8988T (cell line): ENCODE results near the gene MUC21.
"Not testable (repeated sequence)": the region's sequence is repeated elsewhere in the genome, so short reads cannot be mapped to it uniquely, and the experiment has no call there.

Experiments
- DNase-seq: peaks from one replicate; pipeline ENCODE4 v3.0.0; 2011

MUC21 gene

DNA sequence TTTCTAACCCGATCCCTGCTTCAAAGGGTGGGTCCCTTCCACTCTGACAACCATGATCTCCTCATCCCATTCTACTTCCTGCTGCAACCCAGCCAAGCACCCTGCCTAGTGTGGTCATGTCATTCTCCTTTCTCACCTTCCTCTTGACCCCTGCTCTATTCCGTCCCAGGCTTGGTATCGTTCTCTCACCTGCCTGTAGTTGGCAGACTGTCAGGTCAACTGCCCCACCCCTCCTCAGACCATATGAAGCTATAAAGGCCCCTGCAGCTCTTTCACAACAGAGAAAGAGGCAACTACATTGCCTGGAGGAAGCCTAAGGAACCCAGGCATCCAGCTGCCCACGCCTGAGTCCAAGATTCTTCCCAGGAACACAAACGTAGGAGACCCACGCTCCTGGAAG, at the start of gene MUC21:
Gene MUC21, plus strand, starts transcription at position 280 of the 400 bp plus-strand sequence. CDS start 241 bp downstream, outside the sequence.
- no peak for DNase-seq

DNA sequence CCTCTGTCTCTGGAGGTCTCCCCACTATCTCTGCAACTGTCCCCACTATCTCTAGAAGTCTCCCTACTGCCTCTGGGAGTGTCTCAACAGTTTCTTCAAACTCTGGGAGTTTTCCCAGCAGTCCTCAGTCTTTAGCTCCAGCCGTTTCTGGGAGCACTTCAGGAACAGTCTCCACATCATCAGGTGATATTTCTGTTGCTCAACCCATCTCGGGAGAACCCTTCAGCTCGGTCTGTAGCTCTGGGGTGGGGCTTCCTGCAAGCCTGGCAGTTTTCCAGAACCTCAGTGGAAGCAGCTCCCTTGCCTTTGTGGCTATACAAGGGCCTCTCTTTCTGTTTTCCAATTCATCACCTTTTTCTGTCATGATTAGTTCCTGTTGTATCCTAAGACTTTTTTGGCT, 48.5 kb upstream of the MUC21 start:
- no peak for DNase-seq

DNA sequence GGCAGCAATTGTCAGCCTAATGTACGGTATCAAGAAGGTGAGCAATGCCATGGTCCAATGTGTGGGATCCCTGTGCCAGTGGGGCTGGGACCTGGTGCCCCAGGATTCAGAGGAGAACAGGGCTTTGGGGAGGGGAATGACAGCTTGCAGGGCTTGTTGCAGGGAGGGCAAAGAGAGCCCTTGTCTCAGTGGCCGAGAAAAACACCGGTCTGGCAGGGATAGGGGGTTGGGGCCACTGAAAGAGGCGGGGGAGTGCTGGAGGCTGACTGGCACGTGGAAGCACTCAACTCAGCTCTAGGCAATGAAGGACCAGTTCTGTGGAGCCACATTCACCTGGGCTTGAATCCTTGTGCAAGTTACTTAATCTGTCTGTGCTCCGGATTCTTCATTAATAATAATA, 46.3 kb upstream of the MUC21 start:
- DNase-seq: no peak

DNA sequence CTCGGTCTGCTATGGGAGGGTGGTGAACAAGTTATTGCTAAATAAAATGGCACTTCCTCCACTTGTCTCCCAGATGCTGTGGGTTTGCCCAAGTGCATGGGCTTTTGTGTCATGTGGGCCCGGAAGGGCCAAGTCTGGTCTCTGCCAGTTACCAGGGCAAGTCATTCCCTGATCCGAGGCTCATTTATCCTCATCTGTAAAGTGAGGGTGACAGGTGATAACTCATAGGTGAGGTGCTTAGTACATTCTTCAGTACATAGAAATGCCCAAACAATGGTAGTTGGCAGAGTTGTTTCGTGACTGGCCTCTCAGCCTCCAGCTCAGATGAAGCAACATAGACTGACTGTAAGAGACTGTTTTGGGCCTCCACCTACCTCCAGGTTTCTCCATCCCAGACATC, 44.8 kb upstream of the MUC21 start:
- no peak for DNase-seq

DNA sequence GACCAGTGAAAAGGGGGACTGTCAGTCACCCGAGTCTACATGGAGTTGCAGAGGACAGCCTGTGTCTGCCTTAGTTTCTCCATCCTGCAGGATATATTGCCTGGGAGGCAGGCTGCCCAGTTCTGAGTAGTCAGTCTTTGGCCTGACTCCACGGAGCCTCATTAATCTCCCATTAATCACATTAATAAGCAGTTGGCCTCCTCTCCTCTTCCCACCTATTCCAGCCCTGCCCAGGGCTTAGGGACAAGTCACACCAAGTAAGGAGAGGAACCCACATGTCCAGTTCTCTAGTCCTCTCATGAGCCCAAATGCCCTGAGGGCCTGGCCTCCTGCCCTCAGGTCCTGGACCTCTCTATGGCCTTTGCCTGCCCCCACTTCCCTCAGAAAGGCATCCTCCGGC, 44.0 kb upstream of the MUC21 start:
- no peak for DNase-seq

DNA sequence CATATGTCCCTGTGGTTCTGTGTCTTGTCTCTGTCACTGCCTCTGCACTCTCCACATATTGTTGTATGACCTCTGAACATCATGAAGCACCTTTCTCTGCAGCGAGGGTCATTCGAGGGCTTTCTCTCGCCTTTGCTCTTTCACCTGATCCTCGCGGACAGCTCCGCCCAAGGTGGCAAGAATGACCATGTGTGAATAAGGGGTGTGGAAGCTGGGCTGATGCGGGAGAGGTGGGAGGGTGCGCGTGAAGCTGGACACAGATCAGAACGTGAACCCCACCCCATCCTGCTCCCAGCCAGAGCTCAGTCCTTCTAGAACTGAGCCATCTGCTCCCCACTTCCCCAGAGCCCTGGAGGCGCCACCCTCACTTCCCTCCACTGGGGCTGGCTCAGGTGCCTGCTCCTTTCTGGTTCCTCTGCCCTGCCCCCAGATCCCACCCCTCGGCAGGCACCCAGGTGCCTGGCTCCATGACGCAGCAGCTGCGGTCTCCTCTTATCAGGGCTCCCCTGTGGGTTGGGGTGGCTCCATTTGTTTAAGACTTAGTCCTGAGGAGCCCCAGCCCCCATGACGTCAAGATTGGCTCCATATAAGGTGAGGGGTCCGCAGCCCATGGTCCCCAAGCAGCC, 43.0 kb upstream of the MUC21 start, which contains the start of gene MUCL3:
Gene MUCL3, plus strand, starts transcription at position 613 of the 626 bp plus-strand sequence. CDS start 27 bp downstream, outside the sequence.
- no peak for DNase-seq

DNA sequence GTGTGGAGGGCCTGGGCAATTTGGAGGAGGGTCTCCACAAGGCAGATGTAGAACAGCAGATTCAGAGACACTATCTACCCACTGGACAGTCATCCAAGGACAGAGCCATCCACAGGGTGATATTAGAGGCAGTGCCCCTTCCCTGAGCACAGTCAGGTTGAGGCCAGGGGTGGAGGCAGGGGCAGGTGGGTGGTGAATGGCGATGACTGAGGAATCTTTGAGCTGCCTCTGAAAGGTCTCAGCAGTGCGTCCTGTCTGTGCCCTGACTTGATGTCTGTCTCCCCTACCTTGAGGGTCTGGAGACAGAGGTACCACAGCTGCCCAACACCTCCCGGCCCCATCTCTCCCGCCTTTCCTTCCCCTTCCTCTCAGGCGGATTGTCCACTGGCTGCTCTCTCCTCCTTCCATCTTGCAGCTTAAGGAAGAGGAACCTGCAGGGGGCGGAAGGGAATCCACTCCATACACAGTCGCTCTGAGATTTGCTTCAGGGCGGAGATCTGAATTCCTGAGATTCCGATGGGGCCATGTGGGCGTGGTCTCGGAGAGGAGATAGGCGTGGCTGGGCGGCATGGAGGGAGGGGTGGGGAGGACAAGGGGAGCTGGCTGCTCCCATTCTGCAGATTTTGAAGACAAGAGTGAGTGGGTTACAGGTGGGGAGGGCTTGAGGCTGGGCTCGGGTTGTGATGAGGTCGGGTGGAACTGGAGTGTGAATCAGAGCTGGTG, 41.0 kb upstream of the MUC21 start:
- DNase-seq: peak; percentile 85

DNA sequence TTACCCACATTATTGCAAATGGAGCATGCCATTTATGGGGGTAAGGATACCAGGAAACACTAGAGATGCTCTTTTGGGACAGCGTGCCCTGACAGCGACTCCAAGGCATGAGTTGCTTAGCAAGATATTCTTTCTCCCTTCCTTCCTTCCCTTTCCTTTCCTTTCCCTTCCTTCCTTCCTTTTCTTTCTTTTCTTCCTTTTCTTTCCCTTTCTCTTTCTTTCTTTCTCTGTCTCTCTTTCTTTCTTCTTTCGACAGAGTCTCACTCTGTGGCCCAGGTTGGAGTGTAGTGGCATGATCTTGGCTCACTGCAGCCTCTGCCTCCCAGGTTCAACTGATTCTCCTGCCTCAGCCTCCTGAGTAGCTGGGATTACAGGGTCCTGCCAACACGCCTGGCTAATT, 39.5 kb upstream of the MUC21 start:
- DNase-seq: no peak

DNA sequence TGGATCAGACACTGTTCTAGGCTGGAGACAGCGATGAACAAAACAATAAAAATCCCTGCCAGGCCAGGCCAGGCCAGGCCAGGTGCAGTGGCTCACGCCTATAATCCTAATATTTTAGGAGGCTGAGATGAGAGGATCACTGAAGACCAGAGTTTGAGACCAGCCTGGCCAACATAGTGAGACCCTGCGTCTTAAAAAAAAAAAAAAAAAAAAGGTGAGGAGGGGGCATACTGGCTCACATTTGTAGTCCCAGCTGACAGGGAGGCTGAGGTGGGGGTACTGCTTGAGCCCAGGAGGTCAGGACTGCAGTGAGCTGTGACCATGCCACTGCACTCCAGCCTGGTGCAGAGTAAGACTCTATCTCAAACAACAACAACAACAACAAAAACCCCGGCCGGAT, 38.2 kb upstream of the MUC21 start:
- no peak for DNase-seq

DNA sequence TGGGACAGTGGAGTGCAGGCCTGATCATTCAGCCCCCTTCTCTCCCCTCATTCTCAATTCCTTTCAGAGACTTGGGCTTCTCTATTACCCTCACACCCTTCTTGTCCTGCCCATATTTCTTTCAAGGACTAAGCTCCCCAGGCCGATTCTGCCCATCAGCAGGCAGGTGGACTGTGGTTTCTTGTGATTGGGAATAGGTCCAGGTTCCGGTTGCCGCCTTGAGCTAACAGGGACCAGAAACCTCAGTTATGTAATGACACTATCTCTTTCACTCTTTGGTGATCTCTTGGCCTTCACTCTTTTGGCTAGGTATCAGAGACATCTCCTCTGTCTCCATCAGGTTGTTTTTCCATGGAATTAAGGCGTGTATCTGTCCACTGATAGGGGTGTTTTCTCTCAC, 36.3 kb upstream of the MUC21 start:
- DNase-seq: no peak

DNA sequence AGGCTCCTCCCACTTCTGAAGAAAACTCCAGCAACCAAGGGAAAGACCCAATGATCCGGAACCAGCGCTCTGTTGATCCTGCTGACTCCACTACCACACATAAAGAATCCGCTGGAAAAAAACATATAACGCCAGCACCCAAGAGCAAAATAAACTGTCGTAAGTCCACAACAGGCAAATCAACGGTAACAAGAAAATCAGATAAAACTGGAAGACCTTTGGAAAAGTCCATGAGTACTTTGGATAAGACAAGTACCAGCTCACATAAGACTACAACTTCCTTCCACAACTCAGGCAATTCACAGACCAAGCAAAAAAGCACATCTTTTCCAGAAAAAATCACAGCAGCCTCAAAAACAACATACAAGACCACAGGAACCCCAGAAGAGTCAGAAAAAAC, 34.7 kb upstream of the MUC21 start:
- no peak for DNase-seq

DNA sequence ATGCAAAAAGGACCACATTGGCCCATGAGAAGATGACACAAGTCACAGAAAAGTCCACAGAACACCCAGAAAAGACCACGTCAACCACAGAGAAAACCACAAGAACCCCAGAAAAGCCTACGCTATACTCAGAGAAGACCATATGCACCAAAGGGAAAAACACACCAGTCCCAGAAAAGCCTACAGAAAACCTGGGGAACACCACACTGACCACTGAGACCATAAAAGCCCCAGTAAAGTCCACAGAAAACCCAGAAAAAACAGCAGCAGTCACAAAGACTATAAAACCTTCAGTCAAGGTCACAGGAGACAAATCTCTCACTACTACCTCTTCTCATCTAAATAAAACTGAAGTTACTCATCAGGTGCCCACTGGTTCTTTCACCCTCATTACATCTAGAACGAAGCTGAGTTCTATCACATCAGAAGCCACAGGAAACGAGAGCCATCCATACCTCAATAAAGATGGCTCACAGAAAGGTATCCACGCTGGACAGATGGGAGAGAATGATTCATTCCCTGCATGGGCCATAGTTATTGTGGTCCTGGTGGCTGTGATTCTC, 31.5 kb upstream of the MUC21 start:
- DNase-seq: no peak

DNA sequence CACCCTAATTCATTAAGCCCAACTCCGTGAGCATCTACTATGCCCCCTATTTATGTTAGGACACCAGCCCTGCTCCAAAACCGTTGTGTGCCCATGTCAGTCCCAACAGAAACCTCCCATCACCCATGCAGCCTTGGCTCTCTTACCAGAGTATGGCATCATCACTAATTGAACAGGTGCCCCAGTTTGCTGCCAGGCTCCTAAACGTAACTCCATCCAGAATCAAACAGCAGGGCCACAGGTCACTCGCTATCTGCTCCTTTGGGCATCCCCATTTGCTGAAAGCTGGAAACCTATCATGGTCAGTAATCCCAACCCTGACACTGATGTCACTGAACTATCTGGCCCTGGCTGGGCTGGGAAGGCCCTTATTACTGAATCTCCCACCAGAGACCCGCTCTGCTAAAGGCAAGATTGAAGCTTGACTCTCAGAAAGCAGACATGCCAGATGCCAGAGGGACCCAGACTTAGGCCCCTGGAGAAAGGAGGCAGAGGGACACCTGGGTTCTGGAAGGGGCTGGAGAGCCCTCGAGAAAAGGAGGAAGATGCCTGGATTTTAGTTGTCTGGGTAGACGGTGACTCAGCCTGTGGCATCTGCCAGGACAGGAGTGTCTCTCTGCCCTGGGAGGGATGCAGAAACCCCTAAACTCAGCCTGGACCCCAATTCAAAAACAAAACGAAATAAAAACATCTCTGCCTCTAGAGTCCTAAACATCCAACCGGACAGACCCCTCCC, 28.7 kb upstream of the MUC21 start:
- DNase-seq: no peak

DNA sequence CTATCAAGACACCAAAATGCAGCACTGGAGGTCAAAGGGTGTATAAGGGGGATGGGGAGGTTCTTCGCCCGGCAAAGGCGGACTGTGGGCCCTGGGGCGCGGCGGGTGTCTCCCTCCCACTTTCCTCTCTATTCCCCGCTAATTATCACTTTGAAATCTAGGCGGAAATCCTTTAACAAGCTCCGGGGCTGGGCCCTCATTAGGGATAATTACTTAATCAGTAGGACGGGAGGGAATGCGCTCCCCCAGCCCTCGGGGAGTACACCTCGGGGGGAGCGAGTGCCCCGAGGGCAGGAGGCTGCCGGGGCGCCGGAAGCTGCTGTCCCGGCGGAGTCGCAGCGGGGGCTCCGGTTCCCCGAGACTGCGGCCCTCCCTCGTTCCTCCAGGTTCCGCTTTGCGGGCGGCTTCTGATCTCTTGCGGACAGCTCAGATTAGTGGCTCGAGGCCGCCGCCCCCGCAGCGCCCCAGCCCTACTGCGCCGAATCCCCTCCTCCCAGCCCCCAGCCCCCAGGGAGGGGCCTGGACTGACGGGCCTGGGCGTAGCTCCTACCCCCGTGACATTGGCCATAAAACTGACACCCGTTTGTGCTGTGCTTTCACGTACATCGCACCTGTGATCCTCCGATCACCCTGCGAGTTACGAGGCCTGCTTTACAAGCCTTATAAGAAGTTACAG, 28.0 kb upstream of the MUC21 start:
- DNase-seq: no peak

DNA sequence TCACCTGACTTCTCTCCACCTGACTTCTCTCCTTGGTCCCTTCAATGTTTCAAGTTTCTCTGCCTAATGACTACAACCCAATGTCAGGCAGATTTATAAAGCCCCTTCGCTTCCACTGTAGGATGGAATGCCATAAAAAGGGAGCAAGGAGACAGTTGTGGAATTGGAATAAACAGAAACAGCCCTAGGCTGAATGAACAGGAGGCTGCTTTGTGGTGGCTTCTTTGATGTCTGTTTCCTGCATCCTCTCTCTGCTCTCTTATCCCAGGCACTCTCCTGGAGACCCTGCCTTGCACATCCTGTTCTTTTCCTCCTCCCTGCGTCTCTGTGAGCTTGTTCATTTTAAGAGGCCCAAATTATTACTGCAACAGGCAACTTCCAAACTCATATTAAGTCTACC, 25.8 kb upstream of the MUC21 start:
- no peak for DNase-seq

DNA sequence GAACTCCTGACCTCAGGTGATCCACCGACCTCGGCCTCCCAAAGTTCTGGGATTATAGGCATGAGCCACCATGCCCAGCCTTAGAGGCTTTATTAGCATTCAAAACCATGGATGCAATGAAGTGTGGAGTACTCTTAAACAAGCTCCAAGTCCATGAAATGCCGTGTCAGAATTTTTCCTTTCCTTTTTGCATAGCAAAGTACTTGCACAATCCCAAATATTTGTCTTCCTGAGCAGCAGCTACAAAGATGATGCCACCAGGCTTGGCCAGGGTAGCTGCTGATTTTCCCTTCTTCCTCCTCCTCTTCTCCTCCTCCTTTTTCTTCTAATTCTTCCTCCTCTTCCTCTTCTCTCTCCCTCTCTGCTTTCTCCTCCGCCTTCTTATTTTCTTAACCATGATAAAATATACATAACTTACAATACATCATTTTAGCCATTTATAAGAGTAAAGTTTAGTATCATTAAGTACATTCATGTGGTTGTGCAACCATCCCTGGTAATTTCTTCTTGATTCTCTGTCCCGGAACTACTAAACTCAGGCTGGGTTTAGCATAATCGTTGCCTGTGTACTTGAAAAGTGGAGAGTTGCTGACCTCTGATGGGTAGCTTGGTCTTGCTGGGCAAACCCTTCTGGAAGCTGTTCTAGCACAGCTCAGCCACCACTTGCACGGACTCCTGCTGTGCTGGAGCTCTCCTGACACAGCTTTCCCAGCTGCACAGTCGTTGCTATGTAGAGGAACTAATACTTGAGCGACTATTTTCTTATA, 22.4 kb upstream of the MUC21 start:
- DNase-seq: no peak

DNA sequence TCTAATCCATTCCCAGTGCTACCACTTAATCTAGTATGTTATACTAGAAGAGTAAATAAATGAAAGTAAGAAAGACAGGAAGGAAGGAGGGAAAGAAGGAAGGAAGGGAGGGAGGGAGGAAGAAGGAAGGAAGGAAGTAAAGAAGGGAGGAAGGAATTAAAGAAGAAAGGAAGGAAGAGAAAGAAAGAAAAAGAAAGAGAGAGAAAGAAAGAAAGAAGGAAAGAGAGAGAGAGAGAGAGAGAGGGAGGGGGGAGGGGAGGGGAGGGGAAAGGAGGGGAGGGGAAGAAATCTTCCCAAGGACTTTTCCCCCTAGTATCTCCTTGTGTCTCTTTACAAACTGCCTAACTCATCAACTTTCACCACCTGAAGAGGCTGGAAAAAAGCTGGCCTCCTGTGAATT, 20.8 kb upstream of the MUC21 start:
- no peak for DNase-seq

DNA sequence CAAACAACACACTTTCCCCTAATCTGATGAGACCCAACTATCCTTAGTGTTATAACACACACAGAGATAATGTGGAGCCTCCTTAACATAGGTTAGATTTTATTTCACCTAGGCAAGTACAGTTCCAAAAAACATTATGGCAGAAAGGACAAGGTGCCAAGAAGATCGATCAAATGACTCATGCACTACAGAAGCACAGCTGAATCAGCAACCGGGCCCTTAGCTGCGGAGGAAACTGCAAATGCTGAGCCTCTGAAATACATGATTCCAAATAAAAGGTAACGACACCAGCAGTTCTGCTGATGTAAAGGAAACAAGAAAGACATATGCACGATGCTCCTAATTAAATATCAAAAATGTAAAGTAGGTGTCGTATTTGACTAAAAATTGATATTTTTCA, 19.9 kb upstream of the MUC21 start:
- no peak for DNase-seq

DNA sequence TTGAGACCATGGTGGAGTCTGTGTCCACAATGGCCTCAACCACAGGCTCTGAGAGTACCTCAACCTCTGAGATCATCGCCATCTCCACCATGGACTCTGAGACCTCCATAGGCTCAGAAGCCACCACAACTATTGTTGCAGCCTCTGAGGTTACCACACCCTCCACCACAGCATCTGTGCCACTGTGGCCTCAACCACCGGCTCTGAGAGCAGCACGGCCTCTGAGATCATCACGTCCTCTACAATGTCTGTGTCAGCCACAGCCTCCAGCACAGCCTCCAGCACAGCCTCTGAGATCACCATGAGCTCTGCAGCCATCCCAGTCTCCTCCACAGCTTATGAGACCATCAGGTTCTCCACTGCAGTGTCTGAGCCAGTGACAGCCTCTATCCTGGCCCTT, 19.4 kb upstream of the MUC21 start:
- DNase-seq: no peak

DNA sequence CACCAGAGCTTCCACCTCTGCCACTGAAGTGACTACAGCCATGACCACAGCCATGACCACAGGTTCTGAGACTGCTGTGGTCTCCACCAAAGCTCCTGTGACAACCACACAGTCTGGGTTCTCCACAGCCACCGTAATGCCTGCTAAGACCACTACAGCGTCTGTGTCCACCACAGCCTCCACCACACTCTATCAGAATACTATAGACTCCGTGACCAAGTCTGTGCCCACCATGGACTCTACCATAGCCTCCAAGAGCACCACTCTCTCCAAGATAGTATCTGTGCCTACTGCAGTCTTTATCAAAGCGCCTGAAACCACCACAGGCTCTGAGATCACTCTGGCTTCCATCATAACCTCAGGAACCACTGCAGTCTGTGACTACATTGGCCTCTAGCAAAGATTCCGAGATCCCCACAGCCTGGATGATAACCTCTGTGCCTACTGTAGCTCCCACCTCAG, 18.3 kb upstream of the MUC21 start:
- no peak for DNase-seq

DNA sequence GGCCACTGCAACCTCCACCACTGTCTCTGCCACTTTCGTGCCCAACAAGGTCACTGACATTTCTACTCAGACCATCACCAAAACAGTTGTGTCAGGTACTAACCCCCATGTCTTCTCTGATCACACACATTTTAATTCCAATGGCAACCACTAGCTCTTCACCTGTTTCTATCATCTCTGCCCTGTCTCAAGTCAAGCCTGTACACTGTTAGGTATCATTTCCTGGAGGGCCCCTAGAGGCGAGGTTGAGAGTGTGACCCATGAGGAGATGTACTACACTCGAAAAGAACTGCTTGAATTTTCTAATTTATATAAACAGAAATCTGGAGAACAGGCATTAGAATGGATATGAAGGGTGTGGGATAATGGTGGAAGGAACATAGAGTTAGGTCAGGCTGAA, 17.4 kb upstream of the MUC21 start:
- DNase-seq: no peak

DNA sequence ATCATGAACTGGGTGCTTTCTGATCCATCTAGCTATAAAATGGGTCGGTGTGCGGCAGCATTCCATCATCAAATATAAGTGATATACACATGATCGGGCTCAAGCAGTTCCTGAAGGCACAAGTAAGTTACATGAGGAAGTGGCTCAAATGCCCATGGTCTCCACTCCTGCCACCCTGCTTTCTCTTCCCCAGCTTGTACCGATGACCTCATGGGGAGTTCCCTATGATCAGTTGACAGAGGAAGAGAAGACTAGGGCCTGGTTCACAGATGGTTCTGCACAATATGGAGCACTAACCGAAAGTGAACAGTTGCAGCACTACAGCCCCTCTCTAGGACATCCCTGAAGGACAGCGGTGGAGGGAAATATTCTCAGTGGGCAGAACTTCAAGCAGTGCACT, 14.3 kb upstream of the MUC21 start:
- not testable (repeated sequence) for DNase-seq
